SK-N-MC (cell line): ENCODE data around the gene RCAN2.

Experiments used
- DNase-seq: peaks from one replicate; pipeline ENCODE4 v3.0.0-alpha.2; 2011; ENCODE audit warnings: low read depth, low spot score
- H3K27ac ChIP-seq: fragments of 200-600 bp; sonication (generic); 2 replicates; pipeline ENCODE4 v1.5.1; 2016; ENCODE audit warnings: mixed run types
- H3K36me3 ChIP-seq: fragments of 200-600 bp; sonication (generic); 2 replicates; pipeline ENCODE4 v1.6.1; 2017; ENCODE audit warnings: antibody characterized with exemption, low read length, mixed read lengths; ENCODE audit not compliant: insufficient read depth
- H3K4me3 ChIP-seq: fragments of 200-600 bp; sonication (generic); 2 replicates; pipeline ENCODE4 v1.5.1; 2016
- H3K9ac ChIP-seq: fragments of 200-600 bp; sonication (generic); 2 replicates; pipeline ENCODE4 v1.8.0; 2017; ENCODE audit warnings: mixed run types, mixed read lengths; ENCODE audit not compliant: insufficient read length
- H3K9me3 ChIP-seq: fragments of 200-600 bp; sonication (generic); 2 replicates; pipeline ENCODE4 v1.6.1; 2017; ENCODE audit warnings: low read depth, mild to moderate bottlenecking, antibody characterized with exemption, low read length, moderate library complexity, mixed read lengths
- EZH2 ChIP-seq: fragments of 200-600 bp; sonication (generic); IDR thresholded peaks from one replicate; pipeline ENCODE4 v1.6.1; 2017; ENCODE audit warnings: antibody characterized with exemption
- FOXP2 ChIP-seq: optimal IDR thresholded peaks from 2 replicates; pipeline ENCODE3; 2011; ENCODE audit warnings: mild to moderate bottlenecking, moderate library complexity; ENCODE audit not compliant: insufficient read depth; ENCODE audit errors: extremely low read length, control extremely low read depth
- POLR2AphosphoS5 ChIP-seq: IDR thresholded peaks from 2 replicates; pipeline ENCODE4 v1.6.1; 2012; ENCODE audit warnings: mild to moderate bottlenecking, low read depth, low read length, borderline replicate concordance

The RCAN2 gene

GRCh38 chr6:46240866-46241565 is 250.2 kb downstream of the RCAN2 start:
- Histone ChIP-seq H3K9ac (no peak overlapping the region), H3K27ac (no peak overlapping the region), H3K4me3 (no peak overlapping the region), H3K9me3 (no peaks in the 10 kb centered on the region), H3K36me3 (no peaks in the 10 kb centered on the region)
- TF ChIP-seq FOXP2 (no peak), EZH2 (no peak), POLR2AphosphoS5 (no peak)
- no peak for DNase-seq

- no peak overlapping the region for H3K4me3 ChIP-seq
These were observed 254.5 kb downstream of the RCAN2 start for GRCh38 chr6:46236752-46237151.

GRCh38 chr6:46235242-46235641 is 256.0 kb downstream of the RCAN2 start:
- no peak overlapping the region for H3K9ac ChIP-seq
- H3K9me3 ChIP-seq: no peaks in the 10 kb centered on the region
- H3K36me3 ChIP-seq: no peaks in the 10 kb centered on the region
- H3K27ac ChIP-seq: no peak overlapping the region
- no peak for TF ChIP-seq POLR2AphosphoS5
- TF ChIP-seq FOXP2: no peak
- no peak for TF ChIP-seq EZH2
- H3K4me3 ChIP-seq: no peak overlapping the region
- no peak for DNase-seq

More at GRCh38 chr6:46236752-46237151, 254.5 kb downstream of the RCAN2 start:
- H3K36me3 ChIP-seq: no peaks in the 10 kb centered on the region
- no peak for DNase-seq
- H3K9ac ChIP-seq: no peak overlapping the region
- no peaks in the 10 kb centered on the region for H3K9me3 ChIP-seq
- TF ChIP-seq EZH2 (no peak), POLR2AphosphoS5 (no peak), FOXP2 (no peak)
- H3K27ac ChIP-seq: no peak overlapping the region

GRCh38 chr6:46234700-46235099 is 256.5 kb downstream of the RCAN2 start:
- H3K27ac ChIP-seq: no peak overlapping the region
- no peaks in the 10 kb centered on the region for H3K36me3 ChIP-seq
- no peak for DNase-seq
- no peak overlapping the region for H3K4me3 ChIP-seq
- H3K9me3 ChIP-seq: no peaks in the 10 kb centered on the region
- no peak overlapping the region for H3K9ac ChIP-seq
- TF ChIP-seq FOXP2: no peak
- no peak for TF ChIP-seq POLR2AphosphoS5
- TF ChIP-seq EZH2: no peak

GRCh38 chr6:46234156-46234556 is 257.1 kb downstream of the RCAN2 start:
- no peak overlapping the region for H3K27ac ChIP-seq
- no peaks in the 10 kb centered on the region for H3K36me3 ChIP-seq
- TF ChIP-seq POLR2AphosphoS5 (no peak), FOXP2 (no peak), EZH2 (no peak)
- DNase-seq: no peak
- H3K9me3 ChIP-seq: no peaks in the 10 kb centered on the region
- no peak overlapping the region for H3K9ac ChIP-seq
- no peak overlapping the region for H3K4me3 ChIP-seq

GRCh38 chr6:46233129-46233528 is 258.1 kb downstream of the RCAN2 start:
- Histone ChIP-seq H3K36me3 (no peaks in the 10 kb centered on the region), H3K4me3 (no peak overlapping the region), H3K9ac (no peak overlapping the region), H3K9me3 (no peaks in the 10 kb centered on the region), H3K27ac (no peak overlapping the region)
- no peak for DNase-seq
- TF ChIP-seq POLR2AphosphoS5: no peak
- TF ChIP-seq FOXP2: no peak
- no peak for TF ChIP-seq EZH2

- DNase-seq: no peak
- TF ChIP-seq FOXP2 (no peak), EZH2 (no peak), POLR2AphosphoS5 (no peak)
- H3K4me3 ChIP-seq: no peak overlapping the region
These were observed 269.0 kb downstream of the RCAN2 start for GRCh38 chr6:46222286-46222685.

GRCh38 chr6:46221222-46221793 is 269.9 kb downstream of the RCAN2 start:
- DNase-seq: peak; percentile 22
- TF ChIP-seq EZH2 (no peak), FOXP2 (no peak), POLR2AphosphoS5 (no peak)

More at GRCh38 chr6:46222286-46222685, 269.0 kb downstream of the RCAN2 start:
- Histone ChIP-seq H3K9ac (no peak overlapping the region), H3K27ac (no peak overlapping the region), H3K36me3 (no peaks in the 10 kb centered on the region), H3K9me3 (no peaks in the 10 kb centered on the region)

GRCh38 chr6:46220352-46221221 is 270.7 kb downstream of the RCAN2 start:
- H3K27ac ChIP-seq: no peak overlapping the region
- no peak overlapping the region for H3K9ac ChIP-seq
- DNase-seq: no peak
- TF ChIP-seq POLR2AphosphoS5 (no peak), FOXP2 (no peak), EZH2 (no peak)
- H3K9me3 ChIP-seq: no peaks in the 10 kb centered on the region
- no peaks in the 10 kb centered on the region for H3K36me3 ChIP-seq
- H3K4me3 ChIP-seq: no peak overlapping the region

More at GRCh38 chr6:46221222-46221793, 269.9 kb downstream of the RCAN2 start:
- Histone ChIP-seq H3K4me3 (no peak overlapping the region), H3K36me3 (no peaks in the 10 kb centered on the region), H3K9ac (no peak overlapping the region), H3K9me3 (no peaks in the 10 kb centered on the region), H3K27ac (no peak overlapping the region)
